HG03521 (cell line): ENCODE measurements around the gene HNRNPU.

Source experiments
- ATAC-seq: cut with Tn5 transposase; IDR thresholded peaks from one replicate; pipeline ENCODE4 v1.9.1; 2021; ENCODE audit warnings: mild to moderate bottlenecking, moderate library complexity; ENCODE audit not compliant: unreplicated experiment

HNRNPU gene

DNA sequence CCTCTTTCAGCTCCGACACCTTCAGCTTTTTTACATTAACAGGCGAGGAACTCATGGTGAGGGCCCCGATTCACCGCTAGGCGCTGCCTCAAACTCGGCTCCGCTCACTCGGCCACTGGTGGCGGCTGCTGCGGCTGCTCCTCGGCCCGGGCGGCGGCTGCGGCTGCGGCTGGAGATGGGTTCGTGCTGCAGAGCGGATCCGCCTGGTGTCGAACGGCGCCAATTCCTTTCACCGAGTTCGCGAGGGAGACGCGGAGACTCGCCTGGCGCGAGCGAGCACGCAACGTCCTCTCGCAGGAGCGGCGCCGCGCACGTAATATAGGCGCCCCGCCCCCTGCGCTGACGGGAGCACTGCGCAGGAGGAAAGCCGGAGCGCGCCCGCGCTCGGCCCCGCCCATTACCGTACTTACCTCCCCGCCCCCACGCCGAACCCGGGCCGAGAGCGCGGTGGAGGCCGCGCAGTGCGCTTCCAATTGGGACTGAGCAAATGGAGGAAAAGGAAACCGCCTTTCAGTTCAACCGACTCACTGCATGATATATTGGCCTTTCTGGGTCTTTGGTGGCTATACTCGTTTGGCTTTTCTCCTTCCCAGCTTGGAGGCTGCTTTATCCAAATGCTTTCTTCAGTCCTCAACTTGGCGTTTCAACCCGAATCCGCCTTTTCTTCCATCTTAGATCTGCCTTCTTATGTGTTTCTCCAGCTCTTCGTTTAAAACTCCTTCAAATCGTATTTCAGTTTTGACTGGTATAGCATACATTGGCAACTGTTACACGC is at the start of gene HNRNPU:
Gene HNRNPU (minus strand): TSS at position 291 of the 775 bp plus-strand sequence. CDS start 236 bp downstream, at position 55.
- peak; percentile 62 for ATAC-seq

DNA sequence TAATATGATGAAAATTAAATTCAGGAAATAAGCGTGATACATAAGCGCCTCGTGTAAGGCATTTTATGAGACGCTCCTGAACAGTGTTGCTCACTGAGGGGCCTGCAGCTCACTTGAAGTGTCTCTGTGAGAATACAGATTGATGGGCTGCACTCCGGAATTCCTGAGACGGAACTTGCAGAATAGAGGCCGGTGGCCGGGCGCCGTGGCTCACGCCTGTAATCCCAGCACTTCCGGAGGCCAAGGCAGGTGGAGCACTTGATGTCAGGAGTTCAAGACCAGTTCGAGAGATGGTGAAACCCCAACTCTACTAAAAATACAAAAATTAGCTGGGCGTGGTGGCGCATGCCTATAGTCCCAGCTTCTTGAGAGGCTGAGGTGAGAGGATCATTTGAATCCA is 49.5 kb upstream of the HNRNPU start:
- no peak for ATAC-seq

DNA sequence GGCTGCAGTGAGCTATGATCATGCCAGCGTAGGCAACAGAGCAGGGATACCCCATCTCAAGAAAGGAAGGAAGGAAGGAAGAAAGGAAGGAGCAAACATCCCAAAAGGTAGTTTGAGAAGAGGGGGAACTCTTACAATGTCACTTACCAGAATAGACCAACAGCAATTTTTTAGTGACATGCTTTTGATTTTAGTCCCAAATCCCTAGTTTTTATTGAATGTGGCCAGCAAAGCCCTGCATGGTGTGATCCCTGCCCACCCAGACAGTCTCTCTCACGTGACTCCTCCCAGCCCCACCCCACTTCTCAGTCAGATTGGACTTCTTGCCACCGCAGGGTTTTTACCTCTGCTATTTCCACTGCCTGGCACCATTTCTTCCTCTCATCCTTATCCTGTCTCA is 39.8 kb upstream of the HNRNPU start:
- ATAC-seq: no peak

DNA sequence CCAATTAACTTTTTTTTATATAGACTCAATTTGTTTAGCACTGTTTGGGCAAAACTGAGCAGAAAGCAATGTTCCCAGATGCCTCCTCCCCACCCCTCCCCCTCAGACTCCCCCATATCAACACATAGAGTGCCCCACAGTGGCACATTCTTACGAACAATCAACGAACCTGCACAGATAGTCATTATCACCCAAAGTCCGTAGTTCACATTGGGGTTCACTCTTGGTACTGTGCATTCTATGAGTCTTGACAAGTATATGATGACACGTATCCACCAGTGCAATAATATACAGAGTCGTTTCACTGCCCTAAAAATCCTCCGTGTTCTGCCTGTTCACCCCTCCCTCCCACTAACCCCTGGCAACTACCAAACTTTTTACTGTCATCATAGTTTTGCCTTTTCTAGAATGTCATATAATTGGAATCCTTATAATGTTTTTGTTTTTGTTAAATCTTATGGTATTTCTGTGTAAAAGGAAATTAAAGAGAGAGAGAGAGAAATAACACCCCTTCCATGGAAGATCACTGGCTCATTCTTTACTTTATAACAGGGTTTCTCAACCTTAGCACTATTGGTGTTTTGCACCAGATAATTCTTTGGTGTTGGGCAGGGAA is 37.2 kb upstream of the HNRNPU start:
- ATAC-seq: no peak

DNA sequence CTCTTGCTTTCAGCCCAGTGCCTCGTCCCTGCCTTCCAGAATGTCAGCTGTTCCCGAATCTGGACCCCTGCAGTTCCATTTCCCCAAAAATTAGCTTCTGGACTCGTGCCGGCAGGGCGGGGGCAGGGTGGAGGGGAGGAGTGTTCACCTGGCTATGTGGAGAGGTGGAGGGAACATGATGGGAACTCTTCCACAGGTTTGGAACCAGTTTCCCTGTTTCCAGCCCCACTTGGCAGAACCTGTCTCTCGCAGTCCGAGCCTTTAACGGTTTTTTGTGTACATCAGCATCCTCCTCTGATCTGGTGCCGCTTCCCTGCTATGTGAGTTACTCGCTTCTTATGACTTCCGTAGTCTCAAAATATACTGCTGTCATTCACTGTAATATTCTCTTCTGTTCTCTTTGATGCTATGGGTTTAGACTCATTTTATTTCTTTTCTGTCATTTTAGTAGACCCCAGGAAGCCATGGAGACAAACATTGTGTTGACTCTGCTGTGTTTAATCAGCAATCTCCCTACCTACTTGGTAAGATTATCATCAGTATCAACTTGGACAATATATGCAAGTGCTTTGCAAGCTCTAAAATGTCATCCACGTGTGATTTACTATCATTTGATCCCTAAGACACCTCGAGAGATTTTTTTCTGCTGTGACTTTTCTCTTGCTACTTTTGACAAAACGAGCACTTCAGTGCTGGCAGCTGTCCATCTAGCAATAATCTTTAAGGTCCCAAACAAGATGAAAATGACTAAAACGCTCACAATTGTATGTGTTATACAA is 33.3 kb upstream of the HNRNPU start:
- no peak for ATAC-seq

DNA sequence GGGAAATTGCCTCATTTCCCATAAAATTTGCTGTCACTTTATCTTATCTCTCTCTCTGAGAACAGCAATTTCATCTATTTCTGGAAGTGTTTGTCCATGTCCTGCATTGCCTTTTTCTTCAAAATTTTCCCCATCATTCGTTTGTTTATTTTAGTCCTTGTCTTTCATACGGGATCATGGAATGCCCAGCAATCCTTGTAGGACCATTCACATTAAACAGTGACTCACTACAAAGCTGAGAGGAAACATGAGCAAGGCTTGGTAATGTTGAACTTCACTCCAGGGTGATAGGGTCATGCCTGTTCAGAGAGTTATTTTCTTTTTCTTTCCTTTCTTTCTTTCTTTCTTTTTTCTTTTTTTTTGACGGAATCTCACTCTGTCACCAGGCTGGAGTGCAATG is 32.2 kb upstream of the HNRNPU start:
- ATAC-seq: no peak

DNA sequence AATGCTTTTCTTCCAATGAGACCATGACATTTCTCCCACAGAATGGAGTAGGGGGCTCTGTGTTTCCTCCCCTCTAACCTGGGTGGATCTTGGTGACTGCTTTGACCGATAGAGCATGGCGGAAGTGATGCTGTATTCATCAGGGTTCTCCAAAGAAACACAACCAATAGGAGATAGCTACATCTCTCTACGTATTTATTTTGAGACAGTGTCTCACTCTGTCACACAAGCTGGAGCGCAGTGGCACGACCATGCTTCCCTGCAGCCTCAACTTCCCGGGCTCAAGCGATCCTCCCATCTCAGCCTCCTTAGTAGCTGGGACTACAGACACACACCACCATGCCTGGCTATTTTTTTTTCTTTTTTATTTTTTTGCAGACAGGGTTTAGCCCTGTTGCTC is 29.5 kb upstream of the HNRNPU start:
- no peak for ATAC-seq

DNA sequence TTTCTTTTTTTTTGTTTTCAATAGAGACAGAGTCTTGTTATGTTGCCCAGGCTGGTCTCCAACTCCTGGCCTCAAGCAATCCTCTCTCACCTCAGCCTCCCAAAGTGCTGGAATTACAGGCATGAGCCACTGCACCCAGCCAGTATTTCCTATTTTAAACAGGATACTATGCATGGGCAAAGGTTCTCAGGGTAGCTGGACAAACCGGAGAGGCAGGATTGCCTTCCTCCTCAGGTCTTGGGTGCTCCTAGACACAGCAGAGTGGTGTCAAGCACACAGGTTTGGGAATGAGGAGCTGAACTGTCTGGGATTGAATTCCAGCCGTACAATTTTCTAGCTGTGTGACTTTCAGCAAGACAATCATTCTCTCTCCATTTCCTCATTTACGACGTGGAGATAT is 22.9 kb upstream of the HNRNPU start:
- ATAC-seq: no peak

DNA sequence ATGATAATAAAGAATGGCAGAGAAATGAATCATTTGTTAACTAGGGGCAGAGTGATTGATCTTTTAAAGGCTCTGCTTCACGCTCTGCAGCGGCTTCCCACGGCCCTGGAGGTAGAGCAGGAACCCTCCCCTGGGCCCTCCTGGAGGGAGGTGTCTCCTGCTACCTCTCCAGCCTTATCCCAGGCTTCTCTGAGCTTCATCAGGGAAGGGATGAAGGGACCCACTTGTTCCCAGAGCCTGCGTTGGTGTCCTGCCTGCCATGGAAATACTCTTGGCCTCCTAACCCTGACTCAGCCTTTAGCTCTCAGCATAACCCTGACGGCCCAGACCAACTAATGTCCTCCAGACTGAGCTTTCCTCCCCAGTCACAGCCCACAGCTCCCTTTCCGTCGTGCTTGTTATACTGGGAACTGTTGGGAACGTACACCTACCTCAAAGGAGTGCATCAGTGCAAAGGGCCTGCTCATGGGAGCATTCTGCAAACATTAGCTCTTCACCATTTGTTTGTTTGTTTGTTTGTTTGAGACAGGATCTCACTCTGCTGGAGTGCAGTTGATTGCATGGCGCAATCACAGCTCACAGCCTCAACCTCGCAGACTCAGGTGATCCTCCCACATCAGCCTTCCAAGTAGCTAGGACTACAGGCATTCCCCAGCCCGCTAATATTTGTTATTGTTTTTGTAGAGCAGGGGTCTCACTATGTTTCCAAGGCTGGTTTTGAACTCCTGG is 17.4 kb upstream of the HNRNPU start:
- ATAC-seq: no peak

DNA sequence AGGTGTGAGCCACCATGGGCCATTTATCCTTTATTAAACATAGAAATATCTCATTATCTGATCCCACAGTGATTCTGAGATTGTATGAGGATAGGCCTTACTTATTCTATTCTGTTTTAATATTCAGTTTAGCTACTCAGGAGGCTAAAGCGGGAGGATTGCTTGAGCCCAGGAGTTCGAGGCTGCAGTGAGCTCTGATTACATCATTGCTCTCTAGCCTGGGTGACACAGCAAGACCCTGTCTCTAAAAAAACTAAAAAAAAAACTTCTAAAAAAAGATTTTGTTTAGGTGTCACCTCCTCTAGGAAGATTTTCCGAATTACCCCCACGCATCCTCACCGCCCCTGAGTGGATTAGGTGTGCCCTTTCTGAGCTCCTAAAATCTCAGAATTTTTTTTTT is 14.3 kb upstream of the HNRNPU start:
- ATAC-seq: no peak

DNA sequence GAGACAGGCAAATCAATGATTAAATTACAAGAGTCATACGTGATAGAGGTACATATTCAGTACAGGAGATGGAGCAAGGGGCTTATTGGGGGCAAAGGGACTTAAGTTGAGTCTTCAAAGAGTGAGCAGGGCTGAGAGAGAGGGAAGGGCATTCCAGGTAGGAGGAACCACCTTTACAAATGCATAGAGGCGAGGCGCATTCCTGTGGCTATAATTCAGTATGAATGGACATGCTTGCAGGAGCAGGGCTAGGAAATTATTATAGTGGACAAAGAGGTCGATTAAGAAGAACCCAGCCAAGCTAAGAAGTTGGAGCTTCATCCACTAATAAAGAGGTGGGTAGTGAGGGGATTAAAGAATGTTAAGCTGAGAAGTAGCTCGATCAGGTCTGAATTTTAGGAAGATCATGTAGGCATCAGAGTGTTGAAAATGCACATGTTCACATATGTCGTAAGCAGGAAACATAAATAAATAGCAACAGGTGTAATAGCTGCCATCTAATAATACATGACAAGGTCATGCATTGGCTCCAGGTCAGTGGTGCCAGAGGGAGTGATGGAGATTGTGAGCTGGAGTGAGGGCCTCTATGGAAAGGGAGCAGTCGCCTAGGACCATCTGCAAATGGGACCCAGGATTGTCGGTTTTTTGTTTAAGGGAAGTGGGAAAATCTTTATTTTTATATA is 12.0 kb upstream of the HNRNPU start:
- ATAC-seq: no peak

DNA sequence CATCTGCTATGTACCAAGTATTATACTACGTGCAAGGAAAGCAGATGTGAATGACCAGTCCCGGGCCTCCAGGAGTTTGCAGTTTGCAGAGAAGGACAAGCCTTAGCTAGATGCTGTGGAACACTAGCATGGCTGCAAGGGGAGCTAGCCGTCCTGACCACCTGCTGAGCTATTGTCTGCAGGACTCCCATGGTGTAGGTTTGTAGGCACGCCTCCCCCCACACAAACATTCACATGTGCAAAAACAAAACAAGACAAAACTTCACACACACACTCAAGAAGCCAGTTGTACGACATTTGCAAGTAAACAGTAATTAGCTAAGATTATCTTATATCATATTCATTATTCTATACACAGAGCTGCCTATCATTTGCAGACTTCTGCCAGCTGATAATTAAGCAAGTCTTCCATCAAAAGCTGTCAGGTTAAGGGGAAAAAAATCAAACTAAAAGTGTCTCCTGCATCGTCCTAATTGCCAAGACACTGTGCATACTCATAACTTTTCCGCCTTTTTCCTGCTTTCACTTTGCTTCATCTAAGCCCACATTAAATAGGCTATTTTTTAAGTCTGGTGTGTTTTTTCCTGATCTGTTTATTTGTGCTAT is 10.7 kb upstream of the HNRNPU start:
- no peak for ATAC-seq

DNA sequence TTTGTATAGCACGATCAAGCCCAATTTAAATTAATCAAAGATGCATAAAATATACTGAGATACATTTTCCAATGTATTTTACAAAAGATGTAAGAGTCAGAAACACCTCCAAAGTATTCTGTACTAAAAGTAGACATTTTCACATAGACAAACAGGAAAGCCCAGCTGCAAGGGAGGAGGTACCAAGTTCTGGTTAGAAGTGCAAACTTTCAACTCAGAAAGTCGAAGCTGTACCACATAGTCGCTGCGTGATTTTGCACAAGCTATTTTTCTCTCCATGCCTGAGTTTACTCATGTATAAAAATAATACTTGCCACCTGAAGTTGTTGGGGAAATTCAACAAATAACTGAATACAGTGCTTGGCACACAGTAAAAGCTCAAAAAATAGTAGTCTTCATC is 5.6 kb upstream of the HNRNPU start:
- ATAC-seq: no peak

DNA sequence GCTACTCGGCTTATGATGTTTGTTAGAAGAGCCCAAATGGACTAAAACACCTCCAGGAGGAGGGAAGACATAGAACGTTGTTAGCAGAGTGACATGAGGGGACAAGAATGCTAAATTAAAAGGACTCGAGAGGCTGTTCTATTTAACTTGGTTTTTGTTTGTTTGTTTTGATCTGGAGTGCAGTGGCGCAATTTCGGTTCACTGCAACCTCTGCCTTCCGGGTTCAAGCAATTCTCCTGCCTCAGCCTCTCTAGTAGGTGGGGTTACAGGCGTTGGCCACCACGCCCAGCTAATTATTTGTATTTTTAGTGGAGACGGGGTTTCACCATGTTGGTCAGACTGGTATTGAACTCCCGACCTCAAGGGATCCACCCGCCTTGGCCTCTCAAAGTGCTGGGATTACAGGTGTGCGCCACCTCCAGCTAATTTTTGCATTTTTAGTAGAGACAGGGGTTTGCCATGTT is 5.1 kb upstream of the HNRNPU start:
- no peak for ATAC-seq

DNA sequence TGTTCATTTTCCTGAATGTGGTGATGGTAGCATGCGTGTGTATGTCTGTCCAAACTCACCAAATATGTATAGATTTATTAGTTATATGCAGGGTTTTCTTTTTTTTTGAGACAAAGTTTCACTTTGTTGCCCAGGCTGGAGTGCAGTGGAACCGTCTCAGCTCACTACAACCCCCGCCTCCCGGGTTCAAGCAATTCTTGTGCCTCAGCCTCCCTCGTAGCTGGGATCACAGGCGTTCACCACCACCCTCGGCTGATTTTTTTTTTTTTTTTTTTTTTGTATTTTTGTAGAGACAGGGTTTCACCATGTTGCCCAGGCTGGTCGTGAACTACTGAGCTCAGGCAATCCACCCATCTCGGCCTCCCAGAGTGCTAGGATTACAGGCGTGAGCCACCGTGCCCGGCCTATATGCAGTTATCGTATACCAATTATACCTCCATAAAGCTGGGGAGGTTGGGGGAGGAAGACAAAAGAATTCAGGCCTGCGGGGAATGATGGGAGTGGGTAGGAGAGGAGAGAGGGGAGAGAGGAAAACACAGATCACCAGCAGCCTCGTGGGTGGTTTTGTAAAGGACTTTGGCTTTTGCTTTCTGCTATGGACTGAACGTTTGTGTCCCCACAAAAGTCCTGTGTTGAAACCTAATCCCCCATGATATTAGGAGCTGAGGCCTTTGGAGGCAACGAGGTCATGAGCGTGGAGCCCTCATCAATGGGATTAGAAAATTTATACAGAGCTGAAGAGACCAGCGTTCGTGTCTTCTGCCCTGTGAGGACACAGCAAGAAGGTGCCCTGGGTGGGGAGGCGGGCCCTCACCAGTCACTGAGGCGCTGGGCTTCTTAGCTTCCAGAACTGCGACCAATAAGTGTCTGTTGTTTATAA is 4.4 kb upstream of the HNRNPU start:
- ATAC-seq: no peak

DNA sequence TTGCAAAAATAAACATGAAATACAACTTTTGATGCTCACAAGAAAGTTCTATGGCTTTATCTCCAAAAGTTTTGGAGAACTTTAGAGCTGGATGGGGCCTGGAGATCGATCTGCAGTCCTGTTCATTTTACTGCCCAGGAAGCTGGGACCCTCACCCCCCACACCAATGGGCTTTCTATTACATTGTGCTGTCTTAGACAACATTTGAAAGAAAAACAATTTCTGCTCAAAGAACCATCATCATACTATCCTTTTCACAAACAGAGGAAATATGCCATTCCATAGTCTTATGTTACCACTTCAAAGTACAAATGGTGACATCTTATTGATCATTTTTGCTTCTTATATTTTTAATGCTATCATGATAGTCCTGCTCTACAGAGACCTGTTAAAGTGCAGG is 2.0 kb upstream of the HNRNPU start:
- no peak for ATAC-seq

DNA sequence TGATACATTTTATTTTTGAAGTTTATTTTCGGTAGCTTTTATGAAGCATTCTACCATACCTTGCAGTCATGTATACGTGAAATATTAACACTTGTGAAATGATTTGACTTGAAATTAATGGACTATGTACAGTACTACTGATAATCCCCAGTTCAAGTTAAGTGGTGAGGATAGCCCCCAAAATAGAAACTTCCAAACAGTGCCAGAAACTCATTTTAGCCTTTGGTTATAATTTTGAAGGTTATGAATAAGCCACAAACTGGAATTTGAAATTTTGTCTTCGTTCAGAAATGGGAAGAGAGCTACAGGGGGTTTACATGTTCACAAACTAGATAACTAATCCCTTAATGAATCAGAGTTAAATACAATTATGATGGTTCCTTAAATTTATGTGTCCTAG is 1.5 kb upstream of the HNRNPU start:
- no peak for ATAC-seq

DNA sequence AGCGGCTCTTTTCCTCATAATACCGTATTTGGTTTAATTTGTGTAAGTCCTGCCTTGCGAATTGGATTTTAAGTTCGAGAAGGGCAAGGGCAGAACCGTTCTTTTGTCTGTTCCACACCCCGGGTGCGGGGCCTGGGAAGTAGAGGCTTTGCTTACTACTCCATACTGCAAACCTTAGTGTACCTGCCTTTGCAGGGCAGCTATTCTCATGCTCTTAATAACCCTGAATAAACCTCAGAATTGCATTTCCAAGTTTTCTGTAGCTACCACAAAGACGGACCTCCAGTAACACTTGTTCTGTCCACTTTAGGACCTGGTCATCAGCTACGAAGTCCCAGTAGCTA is 657 bp upstream of the HNRNPU start:
- no peak for ATAC-seq

DNA sequence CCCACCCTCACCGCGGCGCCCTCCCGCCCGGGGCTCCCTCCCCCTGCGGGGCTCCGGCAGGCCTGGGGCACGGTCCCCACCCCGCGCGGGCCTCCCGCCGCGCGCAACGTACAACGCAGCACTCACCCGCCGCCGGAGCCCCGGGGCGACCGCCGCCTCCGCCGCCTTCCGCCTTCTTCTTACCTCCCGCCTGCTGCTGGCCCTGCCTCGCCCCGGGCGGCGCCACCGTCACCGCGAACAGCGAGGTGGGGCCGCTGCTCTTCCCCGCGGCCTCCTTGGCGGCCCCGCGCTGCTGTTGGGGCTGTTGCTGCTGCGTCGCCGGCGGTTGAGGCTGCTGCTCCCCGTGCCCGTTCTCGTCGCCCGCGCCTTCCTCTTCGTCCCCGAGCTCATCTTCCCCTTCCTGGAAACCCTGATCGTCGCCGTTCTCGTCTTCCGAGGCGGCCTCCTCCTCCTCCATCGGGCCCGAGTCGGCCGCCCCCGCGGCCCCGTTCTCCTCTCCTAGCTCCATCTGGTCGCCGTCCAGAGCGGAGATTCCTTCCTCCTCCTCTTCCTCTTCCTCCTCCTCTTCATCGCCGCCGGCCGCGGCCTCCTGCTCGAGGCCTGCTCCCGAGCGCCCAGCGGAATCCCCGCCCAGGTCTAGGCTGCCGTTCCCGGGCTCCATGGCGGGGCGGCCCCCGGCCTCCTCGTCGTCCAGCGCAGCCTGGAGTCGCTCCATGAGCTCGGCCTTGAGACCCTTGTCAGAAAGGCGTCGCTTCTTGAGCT is 671 bp downstream of the HNRNPU start:
- no peak for ATAC-seq
